Hematopoietic multipotent progenitor cell treated with erythropoietin and hydrocortisone succinate and interleukin-3 and kit ligand, for 8 days (in vitro differentiated cells): ENCODE measurements around the gene TMC4.
"Not testable (repeated sequence)": the region's sequence is repeated elsewhere in the genome, so short reads cannot be mapped to it uniquely, and the experiment has no call there.

ENCODE experiments used
- DNase-seq: peaks from one replicate; pipeline ENCODE4 v3.0.0-alpha.2; 2015

TMC4 gene

GRCh38 chr19:54203151-54203611, 30.2 kb upstream of the TMC4 start:
- peak; percentile 30 for DNase-seq

GRCh38 chr19:54201980-54202379, 29.0 kb upstream of the TMC4 start:
- DNase-seq = no peak

GRCh38 chr19:54201172-54201701, 28.3 kb upstream of the TMC4 start:
- DNase-seq = no peak

- DNase-seq = no peak
Measured at GRCh38 chr19:54199401-54199800, 26.4 kb upstream of the TMC4 start.

- DNase-seq = no peak
Measured at GRCh38 chr19:54197121-54197520, 24.2 kb upstream of the TMC4 start.

GRCh38 chr19:54196536-54196935, 23.6 kb upstream of the TMC4 start:
- DNase-seq = no peak

GRCh38 chr19:54194463-54194862, 21.5 kb upstream of the TMC4 start:
- not testable (repeated sequence) for DNase-seq

GRCh38 chr19:54193011-54193410, 20.1 kb upstream of the TMC4 start:
- no peak for DNase-seq

GRCh38 chr19:54191811-54192453, 19.0 kb upstream of the TMC4 start:
- no peak for DNase-seq

- peak; percentile 86 for DNase-seq
Measured at GRCh38 chr19:54191011-54191810, 18.3 kb upstream of the TMC4 start, which contains the start of gene TSEN34. Gene TSEN34 (plus strand): TSS chr19:54191308. CDS start chr19:54191365, 57 bp downstream.

GRCh38 chr19:54190503-54191010, 17.6 kb upstream of the TMC4 start:
- DNase-seq = peak; percentile 99

- DNase-seq = peak; percentile 100
Measured at GRCh38 chr19:54189735-54190502, 17.0 kb upstream of the TMC4 start.

GRCh38 chr19:54189145-54189734, 16.3 kb upstream of the TMC4 start, which contains the start of gene MBOAT7:
Gene MBOAT7 (minus strand): TSS chr19:54189580. CDS start chr19:54188508, 1,072 bp downstream.
- no peak for DNase-seq

- peak; percentile 82 for DNase-seq
Measured at GRCh38 chr19:54188215-54188871, 15.4 kb upstream of the TMC4 start.

GRCh38 chr19:54186934-54187381, 14.0 kb upstream of the TMC4 start:
- no peak for DNase-seq

- DNase-seq = no peak
Measured at GRCh38 chr19:54186351-54186750, 13.4 kb upstream of the TMC4 start.

GRCh38 chr19:54183431-54183830, 10.5 kb upstream of the TMC4 start:
- no peak for DNase-seq

- DNase-seq = not testable (repeated sequence)
Measured at GRCh38 chr19:54181894-54182293, 8.9 kb upstream of the TMC4 start.

GRCh38 chr19:54180691-54181091, 7.7 kb upstream of the TMC4 start:
- DNase-seq = no peak

GRCh38 chr19:54179921-54180461, 7.0 kb upstream of the TMC4 start:
- DNase-seq = peak; percentile 43

GRCh38 chr19:54179262-54179852, 6.4 kb upstream of the TMC4 start:
- DNase-seq = no peak
